Effector memory CD8-positive, alpha-beta T cell (primary cell): ENCODE data around the gene MACROD2.
"Not testable (repeated sequence)": the region's sequence is repeated elsewhere in the genome, so short reads cannot be mapped to it uniquely, and the experiment has no call there.

ENCODE experiments used
- ATAC-seq: fragments of 150-1000 bp; cut with Tn5 transposase; replicated peaks from 2 replicates; pipeline ENCODE4 v1.10.0; 2021; ENCODE audit warnings: mild to moderate bottlenecking, moderate library complexity
- DNase-seq, 3 experiments: peaks; one replicate each; pipeline ENCODE4 v3.0.0; 2021
- H3K27ac Mint-ChIP-seq, 2 donors: one replicate each; pipeline ENCODE4 v1.8.0; 2022; ENCODE audit warnings: mild to moderate bottlenecking in 2 of 2, mixed read lengths in 2 of 2, moderate library complexity in 2 of 2
- H3K27me3 Mint-ChIP-seq, 2 donors: one replicate each; pipeline ENCODE4 v1.8.0; 2022; ENCODE audit warnings: mixed read lengths in 2 of 2
- H3K36me3 Mint-ChIP-seq: one replicate; pipeline ENCODE4 v1.8.0; 2022; ENCODE audit warnings: mild to moderate bottlenecking, moderate library complexity, mixed read lengths; ENCODE audit not compliant: insufficient read depth
- H3K4me1 Mint-ChIP-seq, 2 donors: one replicate each; pipeline ENCODE4 v1.8.0; 2022; ENCODE audit warnings: low read depth in 2 of 2, mixed read lengths in 2 of 2
- H3K4me3 Mint-ChIP-seq, 2 donors: one replicate each; pipeline ENCODE4 v1.8.0; 2022; ENCODE audit warnings: mild to moderate bottlenecking in 2 of 2, mixed read lengths in 2 of 2, moderate library complexity in 2 of 2
- H3K9me3 Mint-ChIP-seq, 2 donors: one replicate each; pipeline ENCODE4 v1.8.0; 2022; ENCODE audit warnings: mixed read lengths in 2 of 2

Gene MACROD2

DNA sequence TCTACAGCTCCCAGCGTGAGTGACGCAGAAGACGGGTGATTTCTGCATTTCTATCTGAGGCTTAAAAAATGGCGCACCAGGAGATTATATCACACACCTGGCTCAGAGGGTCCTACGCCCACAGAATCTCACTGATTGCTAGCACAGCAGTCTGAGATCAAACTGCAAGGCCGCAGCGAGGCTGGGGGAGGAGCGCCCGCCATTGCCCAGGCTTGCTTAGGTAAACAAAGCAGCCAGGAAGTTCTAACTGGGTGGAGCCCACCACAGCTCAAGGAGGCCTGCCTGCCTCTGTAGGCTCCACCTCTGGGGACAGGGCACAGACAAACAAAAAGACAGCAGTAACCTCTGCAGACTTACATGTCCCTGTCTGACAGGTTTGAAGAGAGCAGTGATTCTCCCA is 275.4 kb downstream of the MACROD2 start:
- H3K36me3 Mint-ChIP-seq, DNase-seq, H3K27ac Mint-ChIP-seq, ATAC-seq, H3K27me3 Mint-ChIP-seq, H3K9me3 Mint-ChIP-seq, H3K4me3 Mint-ChIP-seq, H3K4me1 Mint-ChIP-seq: not testable (repeated sequence)

DNA sequence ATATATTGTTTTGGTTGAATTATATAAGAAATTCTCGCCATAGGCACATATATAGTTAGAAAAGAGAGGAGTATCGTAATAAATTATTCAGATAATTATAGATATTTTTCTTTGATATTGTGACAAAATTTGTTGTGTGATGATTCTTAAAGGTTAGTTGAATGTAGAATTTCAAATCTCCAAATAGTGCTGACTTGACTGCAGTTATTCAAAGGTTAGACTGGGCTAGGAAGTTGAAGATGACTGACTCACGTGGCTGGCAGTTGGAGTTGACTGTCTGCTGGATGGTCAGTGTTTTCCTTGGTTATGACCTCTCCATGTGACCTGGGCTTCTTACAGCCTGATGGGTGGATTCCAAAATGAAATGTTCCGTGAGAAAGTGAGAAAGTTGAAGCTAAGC is 286.8 kb downstream of the MACROD2 start:
- DNase-seq (no peak), ATAC-seq (no peak)
- Mint-ChIP-seq H3K36me3 (no peaks in the 10 kb centered on the region), H3K9me3 (peaks cover 7 to 11% of the 10 kb centered on the region in 2 donors), H3K27ac (no peak overlapping the region), H3K27me3 (no peaks in the 10 kb centered on the region), H3K4me1 (no peaks in the 10 kb centered on the region), H3K4me3 (no peak overlapping the region)

DNA sequence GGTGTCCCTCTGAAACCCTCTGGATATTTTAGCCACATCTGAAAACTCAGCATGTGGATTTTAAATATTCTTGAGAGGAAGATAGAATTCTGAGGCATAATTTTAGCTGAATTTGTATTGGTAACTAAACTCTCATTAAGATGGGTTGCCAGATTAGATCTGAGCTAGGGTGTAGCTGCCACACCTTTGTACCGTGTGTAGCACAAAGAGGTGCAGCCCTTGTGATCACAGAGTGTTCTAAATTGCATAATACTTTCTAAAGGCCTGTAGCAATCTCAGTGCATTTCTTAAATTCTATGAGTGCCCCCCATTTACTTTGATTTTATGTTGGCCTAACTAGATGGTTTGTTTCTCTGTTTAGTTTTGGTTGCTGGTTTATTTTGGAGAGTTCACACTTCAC is 289.1 kb downstream of the MACROD2 start:
- Mint-ChIP-seq H3K27me3 (no peaks in the 10 kb centered on the region), H3K27ac (no peak overlapping the region), H3K4me3 (no peak overlapping the region), H3K9me3 (peaks cover 10 to 12% of the 10 kb centered on the region in 2 donors), H3K4me1 (no peaks in the 10 kb centered on the region), H3K36me3 (no peaks in the 10 kb centered on the region)
- DNase-seq (no peak), ATAC-seq (no peak)

DNA sequence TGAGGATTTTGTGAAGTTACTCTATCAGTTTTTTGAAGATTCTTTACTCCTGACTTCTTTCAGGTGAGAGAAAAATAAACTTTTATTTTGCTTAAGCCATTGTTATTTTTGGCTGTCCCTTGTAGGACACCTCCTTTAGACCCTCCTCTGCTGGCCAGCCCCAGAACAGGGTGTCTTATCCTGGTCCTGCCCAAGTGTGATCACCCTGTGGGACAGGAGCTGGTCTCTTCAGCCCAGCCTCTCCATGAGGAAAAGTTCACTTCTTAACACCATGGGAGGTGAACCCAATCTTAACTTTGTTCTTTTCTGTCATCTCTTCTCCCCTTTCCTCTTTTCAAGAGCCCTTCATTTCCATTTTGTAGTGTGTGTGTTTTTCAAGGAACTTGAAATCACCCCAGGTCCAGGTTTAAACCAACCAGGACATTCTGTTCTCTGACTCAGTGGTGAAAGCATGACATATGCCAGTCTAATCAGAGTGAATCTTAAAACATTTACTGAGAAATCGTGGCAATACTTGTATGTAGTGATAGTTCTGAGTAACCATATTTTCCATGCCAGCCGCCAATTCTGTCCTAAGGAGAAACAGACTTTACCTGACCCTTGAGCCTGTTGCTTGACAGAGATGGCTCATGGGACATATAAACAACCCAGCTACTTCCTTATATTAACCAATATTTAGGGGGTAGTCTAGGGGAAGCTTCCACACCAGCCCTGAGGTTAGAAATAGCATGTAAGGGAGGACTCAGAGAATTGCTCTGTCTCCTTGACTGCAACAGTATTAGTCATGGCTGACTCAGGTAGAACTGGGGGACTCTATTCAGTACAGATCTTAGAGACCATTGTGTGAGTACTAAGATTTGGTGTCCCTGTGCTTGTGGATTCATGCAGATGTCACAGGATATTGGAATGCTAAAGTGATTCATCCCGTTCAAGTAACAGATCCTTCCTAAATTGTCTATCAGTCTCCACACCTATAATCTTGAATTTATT is 293.3 kb downstream of the MACROD2 start:
- DNase-seq (no peak), ATAC-seq (no peak)
- H3K36me3 Mint-ChIP-seq: no peaks in the 10 kb centered on the region
- no peak overlapping the region for H3K4me3 Mint-ChIP-seq
- no peaks in the 10 kb centered on the region for H3K4me1 Mint-ChIP-seq
- H3K27me3 Mint-ChIP-seq: no peaks in the 10 kb centered on the region
- H3K9me3 Mint-ChIP-seq: peaks cover 11 to 12% of the 10 kb centered on the region in 2 donors
- H3K27ac Mint-ChIP-seq: no peak overlapping the region

DNA sequence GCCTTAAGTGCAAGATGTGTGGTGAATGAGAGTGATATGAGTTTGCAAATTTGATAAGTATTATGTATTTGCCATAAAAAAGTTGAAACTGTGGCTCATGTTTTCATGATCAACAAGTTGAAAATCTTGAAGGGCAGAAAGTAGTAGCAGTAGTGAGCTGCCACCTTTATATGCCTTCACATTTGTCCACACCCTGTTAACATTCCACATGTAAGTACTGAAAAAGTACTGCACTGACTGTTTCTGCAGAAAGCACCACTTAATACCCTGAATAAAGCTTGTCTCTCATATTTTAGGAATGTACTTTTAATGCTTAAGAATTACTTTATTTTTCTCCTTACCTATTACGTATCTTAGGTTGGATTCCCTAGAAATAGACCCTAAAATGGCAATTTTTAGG is 296.2 kb downstream of the MACROD2 start:
- H3K36me3 Mint-ChIP-seq: no peaks in the 10 kb centered on the region
- no peak for ATAC-seq

DNA sequence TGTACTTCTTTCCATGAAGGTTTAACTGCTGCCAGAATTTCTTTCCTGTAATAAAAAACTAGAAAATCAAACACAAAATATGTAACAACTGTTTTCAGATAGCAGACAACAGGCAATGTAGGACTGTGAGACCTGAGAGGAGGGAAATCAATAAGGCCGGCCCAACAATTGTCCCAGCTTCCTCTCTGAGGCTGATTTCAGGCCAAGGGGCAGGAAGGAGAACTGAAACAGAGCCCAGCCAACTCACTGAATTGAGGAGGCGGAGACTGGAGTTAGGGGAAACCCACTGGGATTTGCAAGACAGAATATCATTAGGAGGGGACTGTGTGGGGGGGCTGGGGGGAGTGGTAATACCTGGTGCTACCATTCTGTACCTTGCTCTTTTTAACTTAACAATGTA is 299.9 kb downstream of the MACROD2 start:
- H3K27ac Mint-ChIP-seq: no peak overlapping the region
- H3K4me3 Mint-ChIP-seq: no peak overlapping the region
- DNase-seq: no peak
- no peaks in the 10 kb centered on the region for H3K36me3 Mint-ChIP-seq
- no peak for ATAC-seq
- H3K4me1 Mint-ChIP-seq: no peaks in the 10 kb centered on the region
- no peaks in the 10 kb centered on the region for H3K27me3 Mint-ChIP-seq
- H3K9me3 Mint-ChIP-seq: peaks cover 7 to 15% of the 10 kb centered on the region in 2 donors

More for the DNA sequence above, 296.2 kb downstream of the MACROD2 start:
- Mint-ChIP-seq H3K4me1 (no peaks in the 10 kb centered on the region), H3K9me3 (peaks cover 12 to 13% of the 10 kb centered on the region in 2 donors), H3K4me3 (no peak overlapping the region), H3K27me3 (no peaks in the 10 kb centered on the region), H3K27ac (no peak overlapping the region)
- no peak for DNase-seq

DNA sequence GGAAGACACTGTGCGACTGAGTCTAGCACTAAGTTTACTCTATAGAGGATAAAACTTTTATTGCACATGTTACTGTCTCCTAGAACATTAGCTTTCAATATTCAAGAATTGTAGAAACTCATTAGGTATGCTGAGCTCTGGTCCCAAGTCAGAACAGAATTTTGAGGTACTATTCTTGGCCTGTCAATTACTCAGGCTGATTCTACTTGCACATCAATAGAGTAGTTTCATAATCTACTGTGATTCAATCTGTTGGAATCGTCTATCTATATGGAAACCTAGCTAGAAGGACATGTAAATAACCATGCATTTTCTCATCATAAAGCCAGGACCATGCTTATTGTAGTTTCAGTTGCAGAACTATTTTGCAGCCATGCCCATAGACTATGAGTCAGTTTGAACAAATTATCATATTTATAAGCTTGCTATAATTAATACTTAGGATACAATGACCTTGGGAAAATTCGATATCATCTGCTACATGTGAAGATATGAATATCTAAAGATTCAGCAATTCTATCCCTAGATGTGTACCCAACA is 300.5 kb downstream of the MACROD2 start:
- DNase-seq: no peak
- Mint-ChIP-seq H3K4me3 (no peak overlapping the region), H3K27ac (no peak overlapping the region), H3K27me3 (no peaks in the 10 kb centered on the region), H3K4me1 (no peaks in the 10 kb centered on the region), H3K36me3 (no peaks in the 10 kb centered on the region), H3K9me3 (peaks cover 7 to 15% of the 10 kb centered on the region in 2 donors)
- ATAC-seq: no peak

DNA sequence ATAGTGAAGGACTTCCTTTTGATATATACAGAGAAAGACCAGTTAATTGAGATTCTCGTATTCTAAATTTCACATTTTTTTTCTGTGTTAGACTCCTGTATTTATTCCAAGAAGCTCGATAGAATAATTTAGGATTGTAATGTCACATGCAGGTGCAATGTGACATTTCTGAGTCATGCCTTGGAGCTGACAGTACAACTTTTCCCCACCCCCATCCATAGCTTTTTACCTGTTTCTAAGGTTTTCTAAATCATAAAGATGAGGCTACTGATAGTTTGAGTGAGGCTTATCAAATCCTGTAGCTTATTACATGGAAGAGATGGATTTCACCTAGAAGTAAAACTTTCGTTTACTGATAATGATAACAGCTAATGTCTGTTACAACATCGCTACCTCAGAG is 304.5 kb downstream of the MACROD2 start:
- ATAC-seq (no peak), DNase-seq (no peak)
- H3K9me3 Mint-ChIP-seq: peaks cover 4 to 14% of the 10 kb centered on the region in 2 donors
- no peak overlapping the region for H3K4me3 Mint-ChIP-seq
- no peaks in the 10 kb centered on the region for H3K4me1 Mint-ChIP-seq
- no peaks in the 10 kb centered on the region for H3K27me3 Mint-ChIP-seq
- no peaks in the 10 kb centered on the region for H3K36me3 Mint-ChIP-seq
- no peak overlapping the region for H3K27ac Mint-ChIP-seq

DNA sequence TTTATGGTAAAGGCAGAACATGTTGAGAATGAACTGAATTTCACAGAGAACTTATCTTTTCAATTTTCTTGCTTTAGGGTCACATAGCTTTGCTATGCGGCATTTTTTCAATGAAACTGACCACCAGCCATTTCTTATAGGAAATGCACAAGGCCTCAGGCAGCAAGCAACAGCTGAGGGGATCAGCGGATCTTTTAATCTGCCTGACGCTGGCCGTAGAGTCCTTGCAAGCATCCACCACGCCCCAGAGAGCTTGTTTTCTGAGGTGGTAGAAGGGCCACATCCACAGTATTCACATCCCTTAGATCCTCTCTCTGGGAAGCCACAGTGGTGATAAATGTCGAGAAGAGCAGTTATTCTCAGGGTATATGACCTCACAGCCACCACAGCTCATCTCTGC is 307.8 kb downstream of the MACROD2 start:
- Mint-ChIP-seq H3K27me3 (no peaks in the 10 kb centered on the region), H3K4me1 (no peaks in the 10 kb centered on the region), H3K36me3 (no peaks in the 10 kb centered on the region), H3K9me3 (peaks cover 6 to 23% of the 10 kb centered on the region in 2 donors), H3K27ac (no peak overlapping the region), H3K4me3 (no peak overlapping the region)
- DNase-seq (no peak), ATAC-seq (no peak)

DNA sequence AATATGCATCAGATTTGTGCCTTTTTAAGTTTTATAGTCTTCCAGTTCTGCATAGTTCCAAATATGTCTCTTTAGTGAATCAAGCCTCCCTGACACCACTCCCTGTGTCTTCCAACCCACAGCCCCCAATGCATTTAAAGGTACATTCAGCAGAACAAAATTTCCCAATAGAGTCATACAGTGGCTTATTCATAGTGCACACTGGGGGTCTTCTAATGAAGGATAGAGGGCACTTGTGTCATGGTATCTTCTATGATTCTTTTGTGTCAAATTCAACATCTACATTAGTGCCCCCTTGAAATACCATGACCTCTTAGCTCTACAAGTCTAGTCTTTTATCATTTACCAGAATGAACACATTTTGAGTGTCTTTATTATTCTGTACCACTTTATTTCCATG is 308.3 kb downstream of the MACROD2 start:
- H3K36me3 Mint-ChIP-seq: no peaks in the 10 kb centered on the region
- H3K27ac Mint-ChIP-seq: no peak overlapping the region
- no peak for DNase-seq
- ATAC-seq: no peak
- H3K9me3 Mint-ChIP-seq: peaks cover 4 to 18% of the 10 kb centered on the region in 2 donors
- no peak overlapping the region for H3K4me3 Mint-ChIP-seq
- H3K4me1 Mint-ChIP-seq: no peaks in the 10 kb centered on the region
- no peaks in the 10 kb centered on the region for H3K27me3 Mint-ChIP-seq

DNA sequence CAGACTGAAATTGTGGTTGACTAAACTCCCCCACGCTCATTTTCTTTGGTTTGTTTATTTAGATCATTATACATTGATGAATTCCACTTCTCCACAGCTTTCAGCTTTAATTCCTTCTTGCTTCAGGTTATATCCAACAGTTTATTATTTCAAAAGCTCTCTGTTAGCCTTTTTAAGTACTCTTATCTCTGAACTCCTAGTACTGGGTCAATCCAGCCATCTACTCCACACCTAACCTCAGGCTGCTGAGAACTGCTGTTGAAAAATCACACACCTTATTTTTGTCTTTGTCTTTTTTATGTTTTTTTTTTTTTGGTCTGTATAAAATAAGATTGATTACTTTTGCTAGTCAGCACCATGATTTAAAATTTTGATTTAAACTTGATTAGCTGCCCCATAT is 309.2 kb downstream of the MACROD2 start:
- H3K36me3 Mint-ChIP-seq: no peaks in the 10 kb centered on the region
- no peak for DNase-seq
- no peaks in the 10 kb centered on the region for H3K27me3 Mint-ChIP-seq
- H3K4me3 Mint-ChIP-seq: no peak overlapping the region
- H3K27ac Mint-ChIP-seq: no peak overlapping the region
- no peak for ATAC-seq
- H3K9me3 Mint-ChIP-seq: peaks cover 4 to 16% of the 10 kb centered on the region in 2 donors
- H3K4me1 Mint-ChIP-seq: no peaks in the 10 kb centered on the region

DNA sequence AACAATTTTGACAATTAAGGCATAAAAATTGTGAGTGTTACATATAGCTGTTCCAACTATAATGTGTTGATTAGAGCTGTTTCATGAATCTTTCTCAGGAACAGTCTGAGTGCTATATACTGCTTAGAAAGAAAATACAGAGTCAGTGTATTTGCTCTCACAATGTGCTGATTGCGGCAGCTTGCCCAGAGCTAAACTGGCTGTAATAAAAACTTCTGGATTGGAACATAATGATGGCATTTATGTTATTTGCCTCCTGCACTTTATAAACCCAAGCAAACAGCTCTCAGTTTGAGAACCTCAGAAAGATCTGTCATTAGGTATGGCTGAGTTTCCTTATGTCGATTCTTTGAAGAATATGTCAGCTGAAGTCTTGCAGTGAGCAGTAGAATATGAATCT is 312.6 kb downstream of the MACROD2 start:
- no peaks in the 10 kb centered on the region for H3K4me1 Mint-ChIP-seq
- no peak overlapping the region for H3K4me3 Mint-ChIP-seq
- no peak overlapping the region for H3K27ac Mint-ChIP-seq
- H3K9me3 Mint-ChIP-seq: peaks cover 4 to 16% of the 10 kb centered on the region in 2 donors
- DNase-seq (no peak), ATAC-seq (no peak)
- no peaks in the 10 kb centered on the region for H3K27me3 Mint-ChIP-seq
- H3K36me3 Mint-ChIP-seq: no peaks in the 10 kb centered on the region

DNA sequence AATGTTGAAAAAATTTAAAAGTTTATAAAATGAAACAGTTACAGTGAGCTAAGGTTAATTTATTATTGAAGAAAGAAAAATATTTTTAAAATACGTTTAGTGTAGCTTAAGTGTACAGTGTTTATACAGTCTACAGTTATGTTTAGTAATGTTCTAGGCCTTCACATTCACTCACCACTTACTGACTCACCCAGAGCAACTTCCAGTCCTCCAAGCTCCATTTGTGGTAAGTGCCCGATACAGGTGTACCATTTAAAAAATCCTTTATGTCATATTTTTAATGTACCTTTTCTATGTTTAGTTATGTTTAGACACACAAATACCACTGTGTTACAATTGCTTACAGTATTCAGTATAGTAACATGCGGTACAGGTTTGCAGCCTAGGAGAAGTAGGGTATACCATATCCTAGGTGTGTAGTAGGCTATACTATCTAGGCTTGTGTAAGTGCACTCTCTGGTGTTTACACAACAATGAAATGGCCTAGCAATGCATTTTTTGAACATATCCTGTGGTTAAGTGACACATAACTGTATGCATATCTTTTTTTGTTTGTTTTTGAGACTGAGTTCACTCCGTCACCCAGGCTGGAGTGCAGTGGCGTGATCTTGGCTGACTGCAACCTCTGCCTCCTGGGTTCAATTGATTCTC is 315.8 kb downstream of the MACROD2 start:
- Mint-ChIP-seq H3K27ac (no peak overlapping the region), H3K4me3 (no peak overlapping the region), H3K4me1 (no peaks in the 10 kb centered on the region), H3K27me3 (no peaks in the 10 kb centered on the region), H3K9me3 (peaks cover 1 to 2% of the 10 kb centered on the region in 2 donors), H3K36me3 (no peaks in the 10 kb centered on the region)
- ATAC-seq (no peak), DNase-seq (no peak)

DNA sequence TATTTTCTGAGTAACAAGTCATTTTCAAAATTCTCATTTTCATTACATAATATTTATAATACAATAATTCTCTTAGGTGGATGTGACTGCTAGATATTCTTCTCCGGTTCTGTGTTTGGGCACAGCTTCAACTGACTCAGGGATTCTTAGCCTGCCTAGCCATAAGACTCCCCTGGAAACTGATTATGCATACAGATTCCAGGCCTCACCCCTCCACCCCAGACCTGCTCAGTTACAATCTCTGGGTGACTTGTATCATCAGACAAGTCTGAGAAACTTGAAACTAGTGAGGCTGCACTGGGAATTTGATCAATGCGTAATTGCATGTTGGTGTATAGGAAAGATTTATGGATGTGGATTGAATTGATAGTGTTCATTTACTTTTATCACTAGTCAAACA is 316.7 kb downstream of the MACROD2 start:
- ATAC-seq (no peak), DNase-seq (no peak)
- Mint-ChIP-seq H3K9me3 (peaks cover 5% of the 10 kb centered on the region in 2 donors), H3K4me1 (no peaks in the 10 kb centered on the region), H3K27me3 (no peaks in the 10 kb centered on the region), H3K36me3 (no peaks in the 10 kb centered on the region), H3K4me3 (no peak overlapping the region), H3K27ac (no peak overlapping the region)
